Fibroblast of pulmonary artery (primary cell): Measurements from ENCODE around the gene CDC27.
"Not testable (repeated sequence)": the region's sequence is repeated elsewhere in the genome, so short reads cannot be mapped to it uniquely, and the experiment has no call there.

ENCODE experiments used
- DNase-seq: peaks from one replicate; pipeline ENCODE4 v3.0.0-alpha.2; 2010; ENCODE audit warnings: low read depth
- H3K4me3 ChIP-seq: replicated peaks from 2 replicates; pipeline ENCODE4 v1.5.1; 2011; ENCODE audit warnings: low read depth, mild to moderate bottlenecking, control low read depth, low read length, moderate library complexity
- TF ChIP-seq, protein P1 (sequence below): IDR thresholded peaks from 2 replicates; pipeline ENCODE4 v1.5.1; 2011; ENCODE audit warnings: mild to moderate bottlenecking, control low read depth, low read length, inconsistent platforms; ENCODE audit errors: missing control alignments

CDC27 gene

DNA sequence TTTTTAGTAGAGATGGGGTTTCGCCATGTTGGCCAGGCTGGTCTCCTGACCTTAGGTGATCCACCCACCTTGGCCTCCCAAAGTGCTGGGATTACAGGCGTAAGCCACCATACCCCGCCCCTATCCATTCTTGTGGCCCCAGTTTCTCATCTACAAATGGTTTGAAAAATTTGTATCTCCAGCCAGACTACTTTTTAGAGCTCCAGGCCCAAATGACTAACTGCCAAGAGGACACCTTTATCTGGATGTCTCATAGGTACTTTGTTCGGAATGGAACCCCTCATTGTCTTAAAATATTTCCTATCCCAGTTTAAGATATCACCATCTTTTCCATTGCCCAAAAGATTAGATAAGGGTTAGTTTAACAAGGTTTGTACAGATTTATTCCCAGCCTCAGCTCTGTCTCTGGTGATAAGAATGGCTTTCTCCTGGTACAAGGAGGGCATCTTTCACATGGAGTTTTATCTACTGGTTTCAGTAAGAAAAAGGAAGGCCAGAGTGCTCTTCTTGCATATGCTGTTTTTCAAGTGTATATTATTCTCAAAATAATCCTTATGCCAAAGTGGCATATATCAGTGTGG, 4.9 kb upstream of the CDC27 start:
- TF ChIP-seq, protein P1, sequence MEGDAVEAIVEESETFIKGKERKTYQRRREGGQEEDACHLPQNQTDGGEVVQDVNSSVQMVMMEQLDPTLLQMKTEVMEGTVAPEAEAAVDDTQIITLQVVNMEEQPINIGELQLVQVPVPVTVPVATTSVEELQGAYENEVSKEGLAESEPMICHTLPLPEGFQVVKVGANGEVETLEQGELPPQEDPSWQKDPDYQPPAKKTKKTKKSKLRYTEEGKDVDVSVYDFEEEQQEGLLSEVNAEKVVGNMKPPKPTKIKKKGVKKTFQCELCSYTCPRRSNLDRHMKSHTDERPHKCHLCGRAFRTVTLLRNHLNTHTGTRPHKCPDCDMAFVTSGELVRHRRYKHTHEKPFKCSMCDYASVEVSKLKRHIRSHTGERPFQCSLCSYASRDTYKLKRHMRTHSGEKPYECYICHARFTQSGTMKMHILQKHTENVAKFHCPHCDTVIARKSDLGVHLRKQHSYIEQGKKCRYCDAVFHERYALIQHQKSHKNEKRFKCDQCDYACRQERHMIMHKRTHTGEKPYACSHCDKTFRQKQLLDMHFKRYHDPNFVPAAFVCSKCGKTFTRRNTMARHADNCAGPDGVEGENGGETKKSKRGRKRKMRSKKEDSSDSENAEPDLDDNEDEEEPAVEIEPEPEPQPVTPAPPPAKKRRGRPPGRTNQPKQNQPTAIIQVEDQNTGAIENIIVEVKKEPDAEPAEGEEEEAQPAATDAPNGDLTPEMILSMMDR, result no peak
- DNase-seq, result no peak

DNA sequence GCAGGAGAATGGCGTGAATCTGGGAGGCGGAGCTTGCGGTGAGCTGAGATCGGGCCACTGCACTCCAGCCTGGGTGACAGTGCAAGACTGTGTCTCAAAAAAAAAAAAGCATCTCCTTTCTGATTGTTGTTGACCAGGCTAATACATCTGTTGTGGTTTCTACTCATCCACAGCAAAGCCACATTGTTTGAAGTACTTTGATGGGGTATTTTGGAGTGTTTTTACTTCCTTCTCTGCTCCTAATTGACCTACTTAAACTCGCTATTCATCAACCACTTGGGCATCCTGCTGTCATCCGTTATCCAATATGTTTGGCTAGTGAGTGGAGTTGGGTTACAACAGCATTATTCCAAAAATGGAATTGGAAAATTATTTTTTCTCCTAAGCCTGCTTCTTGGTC, 3.5 kb upstream of the CDC27 start:
- no peak for DNase-seq
- TF ChIP-seq, protein P1, result no peak
- no peak overlapping the region for H3K4me3 ChIP-seq

More for the DNA sequence above, 4.9 kb upstream of the CDC27 start:
- H3K4me3 ChIP-seq, result no peak overlapping the region

DNA sequence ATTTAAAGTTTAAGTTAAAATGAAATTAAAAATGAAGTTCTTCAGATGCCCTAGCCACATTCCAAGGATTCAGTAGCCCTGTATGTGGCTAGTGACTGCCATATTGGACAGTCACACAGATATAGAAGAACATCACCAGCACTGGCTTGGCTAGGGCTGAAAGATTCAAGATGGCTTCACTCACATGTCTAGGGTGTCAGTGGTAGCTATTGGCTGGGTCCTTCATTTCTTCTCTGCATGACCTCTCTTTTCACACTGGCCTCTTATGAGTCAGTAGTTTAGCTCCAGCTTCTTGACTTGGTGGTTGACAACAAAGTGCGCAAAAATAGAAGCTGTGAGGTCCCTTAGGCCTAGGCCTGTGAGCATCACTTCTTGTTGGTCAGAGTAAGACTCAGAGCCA, 1.7 kb upstream of the CDC27 start:
- H3K4me3 ChIP-seq, result no peak overlapping the region
- no peak for DNase-seq
- TF ChIP-seq, protein P1, result no peak

DNA sequence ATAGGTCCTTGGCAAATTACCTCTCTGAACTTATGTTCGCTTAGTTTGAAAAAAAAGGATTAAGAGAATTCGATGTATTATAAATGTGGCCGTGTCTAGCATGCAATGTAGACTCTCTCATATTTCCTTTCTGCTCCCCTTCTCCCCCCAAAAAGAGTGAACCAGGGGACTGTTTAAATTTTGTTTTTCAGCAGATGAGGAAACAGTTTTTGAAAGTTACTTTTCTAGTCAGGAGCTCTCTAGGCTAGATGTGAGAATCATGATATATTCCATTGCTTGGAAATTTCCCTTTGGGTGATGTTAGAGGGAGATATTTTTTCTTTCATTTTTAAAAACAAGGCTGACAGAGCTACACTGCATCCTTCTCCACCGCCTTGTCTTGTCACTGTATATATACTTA, 1.1 kb upstream of the CDC27 start:
- no peak for DNase-seq
- H3K4me3 ChIP-seq, result no peak overlapping the region
- TF ChIP-seq, protein P1, result no peak

DNA sequence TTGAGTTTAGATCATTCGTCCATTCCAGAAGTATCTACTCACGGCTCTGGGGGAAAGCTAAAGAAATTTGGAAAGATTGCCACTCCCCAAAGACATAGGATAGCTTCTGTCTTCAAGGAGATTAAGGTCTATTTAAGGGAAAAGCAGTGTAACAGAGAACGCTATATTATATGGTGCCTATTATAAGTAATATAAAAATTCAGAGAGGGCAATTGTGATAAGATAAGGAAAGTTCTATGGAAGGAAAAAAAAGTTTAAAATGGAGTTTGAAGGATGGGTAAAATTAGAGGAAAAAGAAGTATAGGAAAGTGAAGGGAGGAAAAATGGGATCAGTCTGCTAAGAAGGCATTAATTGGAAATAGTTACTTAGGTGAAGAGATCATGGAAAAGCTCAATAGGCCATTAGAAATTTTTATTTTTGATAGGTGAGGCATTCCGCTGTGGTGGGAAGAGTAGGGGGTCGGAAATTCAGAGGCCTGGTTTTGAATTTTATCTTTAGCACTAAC, 690 bp upstream of the CDC27 start:
- TF ChIP-seq, protein P1, result no peak
- peak overlapping the region; percentile 89 for H3K4me3 ChIP-seq
- DNase-seq, result no peak

DNA sequence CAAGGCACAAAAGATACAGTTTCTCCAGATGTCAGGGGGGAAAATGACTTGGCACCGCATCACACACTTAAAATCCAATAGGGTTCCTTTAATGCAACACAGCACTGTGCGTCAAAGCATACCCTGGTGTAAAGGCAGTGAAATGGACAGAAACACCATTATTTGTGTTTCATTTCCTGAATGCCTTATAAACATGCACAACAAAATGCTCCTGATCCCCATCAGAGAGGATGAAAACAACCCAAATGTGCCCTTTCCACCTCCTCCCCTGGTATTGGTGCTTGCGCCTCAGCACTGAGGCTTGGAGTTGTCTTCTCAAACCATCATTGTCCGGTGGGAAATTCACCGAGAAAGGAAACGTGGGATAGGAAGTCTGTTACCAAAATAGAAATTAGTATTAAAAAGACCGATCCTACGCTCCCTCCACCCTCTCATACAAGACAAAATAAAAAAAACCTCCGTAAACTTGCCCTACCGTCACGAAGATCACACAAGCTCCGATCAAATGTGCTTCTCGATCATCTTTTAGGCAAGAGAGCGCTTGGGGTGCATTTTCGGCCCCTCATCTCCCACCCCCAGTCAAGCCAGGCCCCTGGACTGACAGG, 722 bp downstream of the CDC27 start:
- peak overlapping the region; percentile 89 for H3K4me3 ChIP-seq
- TF ChIP-seq, protein P1, result no peak
- peak; percentile 59 for DNase-seq

DNA sequence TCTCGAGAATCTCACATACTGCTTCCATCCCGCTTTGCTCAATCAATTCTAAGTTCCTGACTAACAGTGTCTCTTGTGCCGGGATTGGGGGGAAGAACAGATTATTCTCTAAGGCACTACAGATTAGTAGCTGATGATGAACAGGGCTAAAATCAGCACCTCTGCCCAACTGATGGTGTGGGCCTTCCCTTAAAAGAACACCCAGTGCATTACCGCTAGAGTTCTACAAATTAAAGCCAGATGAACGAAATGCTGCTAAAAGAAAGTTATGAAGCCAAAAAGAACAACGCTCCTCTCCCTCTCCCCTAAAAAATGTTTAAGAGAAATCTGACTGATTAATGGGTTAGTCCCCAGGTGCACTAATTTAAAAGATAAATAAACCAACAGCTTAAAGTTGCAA, 4.4 kb downstream of the CDC27 start:
- TF ChIP-seq, protein P1, result no peak
- no peak overlapping the region for H3K4me3 ChIP-seq
- peak; percentile 17 for DNase-seq

DNA sequence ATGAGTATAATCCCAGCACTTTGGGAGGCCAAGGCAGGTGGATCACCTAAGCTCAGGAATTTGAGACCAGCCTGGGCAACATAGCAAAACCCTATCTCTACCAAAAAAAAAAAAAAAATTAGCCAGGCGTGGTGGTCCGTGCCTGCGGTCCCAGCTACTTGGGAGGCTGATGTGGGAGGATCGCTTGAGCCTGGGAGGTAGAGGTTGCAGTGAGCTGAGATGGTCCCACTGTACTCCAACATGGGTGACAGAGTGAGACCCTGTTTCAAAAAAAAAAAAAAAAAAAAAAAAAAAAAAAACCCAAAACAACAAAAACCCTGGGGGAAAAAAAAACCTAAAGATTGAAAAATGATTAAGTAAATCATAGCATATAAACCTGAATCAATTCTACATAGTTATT, 8.1 kb downstream of the CDC27 start:
- H3K4me3 ChIP-seq, DNase-seq: not testable (repeated sequence)
